GM12865 (cell line): ENCODE measurements around the gene DAB1.
A peak's percentile ranks its signal among the peaks of the same experiment; 100 is the strongest.

Experiments
- DNase-seq: peaks from one replicate; pipeline ENCODE4 v3.0.0; 2010; ENCODE audit warnings: low read depth
- H3K4me3 ChIP-seq: 2 replicates; pipeline ENCODE4 v1.5.1; 2011; ENCODE audit warnings: mild to moderate bottlenecking, low read depth, low read length, control low read depth
- CTCF ChIP-seq: IDR thresholded peaks from 2 replicates; pipeline ENCODE4 v1.5.1; 2011; ENCODE audit warnings: low read length, control low read depth, low read depth, inconsistent platforms; ENCODE audit not compliant: insufficient read depth; ENCODE audit errors: missing control alignments

Gene DAB1

DNA sequence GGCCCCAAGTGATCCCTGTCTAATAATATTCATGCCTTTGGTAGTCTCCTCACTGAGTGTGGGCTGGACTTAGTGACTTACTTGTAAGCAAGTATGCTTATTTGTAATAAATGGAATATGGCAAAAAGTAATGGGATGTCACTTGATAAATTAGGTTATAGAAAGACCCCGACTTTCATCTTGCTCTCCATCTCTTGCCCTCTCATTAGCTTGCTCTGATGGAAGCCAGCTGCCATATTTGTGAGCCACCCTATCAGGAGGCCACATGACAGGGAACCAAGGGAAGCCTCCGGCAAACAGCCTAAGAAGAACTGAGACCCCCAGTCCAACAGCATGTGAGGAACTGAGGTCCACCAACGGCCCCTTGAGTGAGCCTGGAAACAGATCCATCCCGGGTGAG is 107.0 kb downstream of the DAB1 start:
- H3K4me3 ChIP-seq, result no peak overlapping the region
- TF ChIP-seq CTCF, result no peak
- no peak for DNase-seq

DNA sequence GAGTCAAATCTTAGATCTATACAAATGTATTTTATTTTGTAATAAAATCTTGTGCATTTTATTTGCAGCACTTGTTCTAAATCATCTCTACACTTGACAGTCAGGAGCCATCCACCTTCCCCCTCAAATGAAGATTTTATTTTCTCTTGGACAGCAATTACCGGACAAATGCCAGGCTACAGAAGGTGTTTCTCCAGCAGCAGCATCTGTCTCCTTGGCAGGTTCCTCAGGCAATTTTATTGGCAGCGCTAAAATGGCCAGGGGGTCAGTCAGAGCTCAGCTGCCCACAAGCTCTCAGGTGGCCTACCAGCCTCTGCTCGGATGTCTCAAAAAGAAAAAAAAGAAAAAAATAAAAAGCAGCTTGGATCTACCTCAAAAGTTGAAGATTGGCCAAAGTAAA is 107.6 kb downstream of the DAB1 start:
- H3K4me3 ChIP-seq, result no peak overlapping the region
- TF ChIP-seq CTCF, result no peak
- no peak for DNase-seq

DNA sequence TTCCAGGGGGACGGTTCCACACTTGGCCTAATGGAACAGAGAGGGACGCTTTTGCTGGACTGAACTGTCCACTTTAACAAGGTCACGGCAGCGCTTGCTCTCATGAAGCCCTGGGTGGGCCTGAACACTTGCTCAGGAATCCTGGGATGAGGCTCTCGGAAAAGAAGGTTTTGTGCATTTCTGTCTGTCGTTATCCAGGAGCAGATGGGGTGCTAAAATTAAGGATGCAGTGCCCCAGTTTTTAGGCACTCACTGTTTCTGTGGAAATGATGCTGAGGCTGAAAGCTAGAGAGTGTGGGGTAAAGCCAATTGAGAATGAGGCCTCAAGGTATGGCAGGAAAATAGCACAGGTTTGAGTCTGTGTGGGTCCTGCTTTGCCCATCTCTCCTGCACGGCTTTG is 111.0 kb downstream of the DAB1 start:
- TF ChIP-seq CTCF, result no peak
- DNase-seq, result no peak
- no peak overlapping the region for H3K4me3 ChIP-seq

DNA sequence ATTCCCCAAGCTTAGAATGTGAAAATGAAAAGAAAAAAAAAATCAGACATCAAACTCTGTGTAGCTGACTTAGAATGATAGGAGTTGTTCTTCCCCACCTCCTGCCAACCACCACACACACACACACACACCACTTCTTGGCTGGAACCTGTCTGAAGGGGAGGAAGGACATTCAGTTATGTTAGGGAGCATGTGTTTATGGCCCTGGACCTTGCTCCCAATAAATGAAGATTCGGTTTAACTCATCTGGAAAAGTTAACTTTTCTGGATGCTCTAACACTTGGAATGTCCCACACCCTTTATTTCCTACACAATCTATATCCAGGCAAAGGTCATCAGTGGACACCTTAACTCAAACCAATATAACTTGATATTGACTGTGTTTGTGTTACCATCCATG is 112.4 kb downstream of the DAB1 start:
- DNase-seq, result no peak
- no peak for TF ChIP-seq CTCF
- no peak overlapping the region for H3K4me3 ChIP-seq

- no peak for DNase-seq
- TF ChIP-seq CTCF, result no peak
- no peak overlapping the region for H3K4me3 ChIP-seq
Observed at GRCh38 chr1:57311006-57311405, 112.9 kb downstream of the DAB1 start.

- no peak overlapping the region for H3K4me3 ChIP-seq
- DNase-seq, result no peak
- TF ChIP-seq CTCF, result no peak
Observed at GRCh38 chr1:57309630-57310029, 114.2 kb downstream of the DAB1 start.

DNA sequence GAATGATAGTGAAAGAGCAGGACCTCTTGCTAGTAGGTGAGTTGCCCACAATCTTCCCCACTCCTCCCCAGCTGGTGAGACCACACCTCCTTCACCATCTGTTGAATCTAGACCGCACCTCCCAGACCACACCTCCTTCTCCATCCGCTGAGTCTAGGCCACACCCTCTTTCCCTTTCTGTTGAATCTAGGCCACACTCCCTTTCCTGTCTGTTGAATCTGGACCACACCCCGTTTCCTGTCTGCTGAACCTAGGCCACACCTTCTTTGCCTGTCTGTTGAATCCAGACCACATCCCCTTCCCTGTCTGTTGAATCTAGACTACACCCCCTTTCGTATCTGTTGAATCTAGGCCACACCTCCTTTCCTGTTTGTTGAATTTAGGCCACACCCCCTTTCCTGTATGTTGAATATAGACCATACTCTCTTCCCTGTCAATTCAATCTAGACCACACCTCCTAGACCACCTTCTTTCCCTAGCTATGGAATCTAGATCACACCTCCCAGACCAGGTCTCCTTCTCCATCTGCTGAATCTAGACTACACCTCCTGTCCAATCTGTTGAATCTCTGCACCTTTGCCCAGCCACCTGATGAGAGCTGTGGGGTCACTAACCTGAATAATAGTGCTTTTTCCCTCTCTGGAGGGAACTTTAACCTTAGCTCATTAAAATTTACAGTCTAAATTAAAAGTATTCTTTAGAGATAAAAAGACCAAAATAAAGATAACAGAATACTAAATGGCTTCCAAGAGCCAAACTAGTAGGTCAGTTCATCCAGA is 116.3 kb downstream of the DAB1 start:
- DNase-seq, result peak; percentile 56
- H3K4me3 ChIP-seq, result no peak overlapping the region

More for the DNA sequence above, 116.3 kb downstream of the DAB1 start:
- no peak for TF ChIP-seq CTCF
